ENCODE measurements around the gene HLTF.
"Not testable (repeated sequence)": the region's sequence is repeated elsewhere in the genome, so short reads cannot be mapped to it uniquely, and the experiment has no call there.

The HLTF gene

DNA sequence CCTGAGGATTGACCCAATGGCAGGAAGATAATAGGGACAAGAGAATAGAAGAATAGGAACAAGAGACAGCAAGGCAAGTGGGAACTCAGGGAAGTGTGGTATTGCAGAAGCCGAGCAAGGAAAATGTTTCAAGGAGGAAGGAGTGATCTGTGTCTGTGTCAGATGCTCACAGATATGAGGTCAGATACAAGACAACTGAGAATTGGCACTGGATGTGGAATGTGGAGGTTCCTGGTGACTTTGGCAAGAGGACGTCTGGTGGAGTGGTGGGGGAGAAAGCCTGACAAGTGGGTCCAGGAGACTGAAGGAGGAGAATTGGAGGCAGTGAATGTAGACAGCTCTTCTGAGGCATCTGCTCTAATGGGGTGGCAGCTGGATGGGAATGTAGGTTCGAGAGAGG, 70.9 kb downstream of the HLTF start:
- no peak for ATAC-seq

DNA sequence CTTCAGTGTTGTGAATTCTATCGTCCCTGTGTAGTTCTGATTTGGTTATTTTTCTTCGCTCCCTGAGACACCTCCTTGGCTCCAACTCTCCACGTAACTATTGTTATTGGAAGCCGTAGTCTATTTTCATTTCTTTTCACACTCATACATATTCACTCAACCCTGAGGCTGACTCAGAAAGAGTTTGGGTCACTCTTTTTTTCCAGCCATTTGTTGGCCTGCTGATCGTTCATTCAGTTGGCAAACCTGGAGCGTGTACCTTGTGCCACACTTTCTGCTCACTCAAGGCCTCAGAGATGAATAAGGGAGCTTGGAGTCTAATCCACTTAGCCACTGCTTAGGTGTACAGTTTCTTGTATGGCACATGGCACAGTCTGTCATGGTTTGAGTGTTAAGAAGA, 72.6 kb downstream of the HLTF start:
- no peak for ATAC-seq

DNA sequence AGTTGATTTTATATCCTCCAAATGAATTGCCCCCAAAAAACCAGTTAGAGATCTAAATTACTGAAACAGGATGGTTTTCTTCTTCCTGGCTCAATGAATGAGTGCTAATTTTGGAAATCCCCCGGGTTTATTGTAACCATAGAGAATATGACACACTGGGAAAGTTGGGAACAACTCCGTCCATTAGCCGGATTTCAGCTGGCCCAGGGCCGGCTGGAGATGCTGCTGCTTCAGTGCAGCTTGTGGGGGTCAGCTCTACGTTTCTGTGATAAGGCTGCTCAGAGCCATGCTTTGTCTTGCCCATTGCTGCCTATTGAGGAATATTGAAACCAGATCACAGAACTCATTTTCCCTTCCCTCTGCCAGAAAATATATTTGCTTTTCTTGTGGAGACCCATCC, 74.7 kb downstream of the HLTF start:
- ATAC-seq: no peak

DNA sequence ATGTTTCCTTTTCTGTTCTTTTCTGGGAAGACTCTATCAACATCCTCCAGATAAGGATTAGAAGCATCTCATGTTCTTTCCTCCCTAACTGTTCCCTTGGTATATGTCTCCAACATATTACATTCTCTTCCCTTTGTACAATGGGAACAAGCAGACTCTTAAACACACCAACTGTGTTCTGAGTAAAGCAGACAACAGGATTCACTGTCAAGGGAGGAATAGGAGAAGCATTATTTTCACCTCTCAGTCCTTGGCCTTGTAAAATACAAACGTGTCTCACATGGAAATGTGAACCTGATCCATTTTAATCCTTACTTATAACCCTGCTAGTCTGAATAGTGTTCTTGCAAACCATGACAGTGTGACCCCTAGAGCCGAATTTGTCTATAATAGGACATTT, 75.4 kb downstream of the HLTF start:
- no peak for ATAC-seq

DNA sequence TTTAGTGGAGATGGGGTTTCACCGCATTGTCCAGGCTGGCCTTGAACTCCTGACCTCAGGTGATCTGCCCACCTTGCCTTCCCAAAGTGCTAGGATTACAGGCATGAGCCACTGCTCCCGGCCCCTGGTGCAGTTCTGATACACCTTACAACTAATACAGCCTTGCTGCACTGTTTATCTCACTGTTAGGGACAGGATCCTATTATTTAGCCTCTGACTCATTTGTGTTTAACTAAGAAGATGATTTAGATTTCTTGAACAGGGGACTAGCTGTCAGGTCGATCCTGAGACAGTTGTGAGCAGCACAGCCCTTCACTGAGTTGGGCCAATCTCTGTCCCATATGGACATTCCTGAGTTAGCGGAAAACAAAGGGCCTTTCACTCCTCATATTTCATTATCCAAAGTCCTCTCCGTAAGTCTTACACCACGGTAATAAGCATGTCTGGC, 75.8 kb downstream of the HLTF start:
- no peak for ATAC-seq

DNA sequence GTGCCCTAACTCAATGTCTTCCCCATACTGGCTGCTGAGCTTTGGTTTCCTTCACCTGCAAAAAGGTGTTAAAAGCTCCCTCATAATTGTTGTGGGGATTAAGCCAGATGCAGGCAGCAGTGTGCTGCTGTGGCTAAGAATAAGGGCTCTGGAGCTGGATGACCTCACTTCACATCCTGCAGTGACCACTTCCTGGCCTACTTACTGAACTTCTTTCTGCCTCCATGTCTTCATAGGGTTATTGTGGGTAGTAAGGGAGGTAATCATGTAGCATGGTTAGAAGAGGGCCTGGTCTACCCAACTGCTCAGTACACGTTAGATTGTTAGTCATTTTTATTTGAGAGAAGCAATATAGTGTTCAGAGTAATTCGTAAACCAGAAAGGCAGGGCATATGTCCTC, 76.6 kb downstream of the HLTF start:
- ATAC-seq: peak; percentile 61 to 85

DNA sequence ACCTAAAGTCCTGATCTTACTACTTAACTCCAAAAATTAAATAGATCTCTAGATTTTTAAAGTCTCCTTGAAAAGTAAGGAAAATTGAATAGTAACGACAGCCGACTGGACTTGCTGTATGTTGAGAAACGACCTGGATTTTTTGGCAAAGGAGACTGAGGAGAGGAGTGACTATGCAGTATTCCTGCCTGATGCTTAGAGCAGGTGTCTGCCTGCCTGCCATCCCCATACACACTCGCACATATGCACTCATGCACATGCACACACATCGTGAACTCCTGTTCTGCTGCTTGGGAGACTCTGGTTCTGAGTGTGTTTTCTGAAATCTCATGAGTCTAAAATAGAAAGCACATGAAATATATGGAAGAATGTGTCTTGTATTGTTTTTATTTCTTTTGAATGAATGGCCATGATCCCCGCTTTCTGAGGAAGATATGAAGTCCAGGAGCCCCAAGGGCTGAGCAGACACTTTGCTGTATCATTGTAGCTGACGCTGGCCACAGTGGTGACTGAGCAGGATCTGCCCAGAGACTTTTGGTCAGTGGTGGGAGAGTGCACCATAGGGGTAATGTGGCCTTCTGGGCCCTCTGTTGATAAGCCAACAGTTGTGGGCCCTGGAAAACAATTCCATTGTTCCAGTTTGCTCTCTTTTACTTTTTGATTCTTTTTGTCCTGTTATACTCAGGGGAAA, 78.6 kb downstream of the HLTF start:
- ATAC-seq: no peak

DNA sequence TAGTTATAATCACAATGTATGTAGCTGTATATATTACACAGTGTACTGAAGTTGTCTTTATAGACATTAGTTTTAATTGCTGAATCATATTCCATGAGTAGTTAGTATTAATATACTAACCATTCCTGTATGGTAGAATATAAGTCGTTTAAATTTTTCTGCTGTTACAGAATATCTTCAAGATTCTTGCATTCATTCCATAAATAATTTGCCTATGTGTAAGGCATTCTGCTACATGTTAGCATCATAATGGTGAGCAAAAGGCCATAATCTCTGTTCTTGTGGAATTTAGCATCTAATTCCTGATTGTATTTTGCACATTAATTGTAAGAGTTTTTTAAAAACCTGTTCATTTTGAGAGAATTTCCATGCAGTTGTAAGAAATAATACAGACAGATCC, 80.9 kb downstream of the HLTF start:
- ATAC-seq: no peak

DNA sequence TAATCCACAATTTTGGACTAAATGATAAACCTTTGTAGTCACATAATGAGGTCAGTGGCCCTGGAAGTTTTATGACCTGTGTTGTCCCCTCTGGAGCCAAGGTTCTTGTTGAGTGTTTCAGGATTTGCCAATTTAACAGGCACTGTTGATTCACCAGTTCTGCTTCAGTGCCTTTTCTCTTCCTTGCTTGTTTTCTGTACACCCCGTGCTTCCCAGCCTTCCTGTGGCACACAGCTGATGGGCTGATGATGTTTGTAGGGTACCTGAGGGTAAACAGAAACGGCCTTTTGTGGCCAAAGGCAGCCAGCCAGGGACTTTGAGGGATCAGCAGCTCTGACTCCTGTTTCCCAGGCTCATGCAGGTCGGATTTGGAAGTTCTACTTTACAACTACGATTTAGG, 81.7 kb downstream of the HLTF start:
- ATAC-seq: no peak

DNA sequence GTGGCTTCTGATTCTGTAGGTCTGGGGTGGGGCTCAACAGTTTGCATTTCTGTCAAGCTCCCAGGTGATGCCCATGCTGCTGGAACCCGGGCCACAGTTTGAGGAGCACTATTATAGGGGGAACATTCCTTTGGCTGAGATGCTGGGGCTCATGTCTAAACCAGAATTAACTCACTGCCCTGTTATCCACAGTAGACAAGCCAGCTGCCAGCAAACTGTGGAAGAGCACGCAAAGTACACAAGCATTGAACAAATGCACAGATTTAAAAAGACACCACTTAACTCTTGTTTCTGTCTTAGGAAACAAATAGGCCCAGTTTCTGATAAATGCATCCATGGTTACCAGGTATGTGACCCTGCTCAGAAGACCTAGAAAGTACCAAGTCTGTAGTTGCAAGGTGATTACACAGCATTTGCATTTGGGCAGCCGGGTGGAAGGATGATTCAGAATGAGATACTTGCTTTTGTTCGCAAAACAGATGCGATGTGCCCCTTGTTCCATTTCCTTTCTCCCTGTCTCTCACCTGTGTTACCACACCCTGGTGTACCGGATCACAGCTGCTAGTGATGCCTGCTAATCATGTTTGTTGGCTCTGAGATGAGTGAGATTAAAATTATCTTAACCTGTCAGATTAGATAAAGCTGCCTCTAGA, 82.6 kb downstream of the HLTF start:
- ATAC-seq: peak; percentile 38 to 69

DNA sequence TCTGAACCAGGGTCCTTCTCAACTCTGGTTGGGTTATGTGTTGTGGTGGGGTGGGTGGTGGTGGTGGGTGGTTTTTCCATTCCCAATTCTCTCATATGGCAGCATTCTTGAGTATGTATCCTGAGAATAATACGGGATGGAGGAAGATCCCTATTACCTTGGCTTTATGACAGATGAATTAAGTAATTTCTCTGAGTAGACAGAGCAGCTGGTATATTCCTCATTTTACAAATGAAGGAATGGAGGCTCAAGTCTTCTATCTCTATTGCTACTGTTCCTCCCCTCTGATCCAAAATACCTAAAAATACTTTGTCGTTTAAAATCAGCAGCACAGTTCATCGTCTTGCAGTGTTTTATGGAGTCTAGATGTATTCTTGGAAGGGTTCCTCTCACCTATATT, 84.6 kb downstream of the HLTF start:
- ATAC-seq: no peak

DNA sequence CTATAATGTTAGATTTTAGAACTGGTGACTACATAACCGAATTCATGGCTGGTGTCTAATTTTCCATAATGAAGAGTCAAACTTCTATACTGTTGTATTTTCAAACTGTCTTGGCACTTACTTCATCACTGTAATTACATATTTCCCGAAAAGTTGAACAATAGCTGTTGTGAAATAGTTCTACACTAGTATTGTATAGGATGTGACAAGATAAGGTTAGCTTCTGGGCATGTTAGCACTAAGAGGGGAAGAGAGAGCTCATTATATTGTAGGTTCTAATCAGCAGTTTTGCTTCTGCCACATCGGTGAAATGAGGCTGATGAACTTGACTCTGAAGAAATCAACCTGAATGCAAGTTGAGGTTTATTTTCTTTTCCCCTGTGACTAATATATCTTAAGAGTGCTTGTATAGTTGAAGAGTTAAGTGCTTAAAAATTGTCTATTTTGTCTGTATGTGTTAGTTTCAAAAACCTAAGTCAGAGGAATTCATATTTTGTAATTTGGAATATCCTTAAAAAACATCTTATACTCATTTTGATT, 86.1 kb downstream of the HLTF start:
- no peak for ATAC-seq

DNA sequence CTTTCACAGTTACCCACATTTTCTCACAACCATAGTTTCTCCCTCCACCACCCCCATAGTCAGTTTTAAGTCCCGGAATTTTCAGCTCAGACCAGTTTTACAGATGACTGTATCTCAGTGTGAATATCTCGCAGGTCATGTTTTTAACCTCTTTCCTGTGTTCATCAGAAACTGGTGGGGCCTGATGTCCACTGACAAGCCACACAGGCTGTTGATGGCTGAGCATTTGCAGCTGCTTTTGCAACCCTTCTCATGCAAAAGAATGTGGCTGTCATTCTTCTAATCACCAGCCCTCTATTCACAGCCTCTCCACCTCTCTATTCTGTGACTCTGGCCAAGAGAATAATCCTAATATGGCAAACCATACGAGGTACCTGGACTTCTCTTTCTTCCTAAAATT, 86.5 kb downstream of the HLTF start:
- ATAC-seq: no peak

DNA sequence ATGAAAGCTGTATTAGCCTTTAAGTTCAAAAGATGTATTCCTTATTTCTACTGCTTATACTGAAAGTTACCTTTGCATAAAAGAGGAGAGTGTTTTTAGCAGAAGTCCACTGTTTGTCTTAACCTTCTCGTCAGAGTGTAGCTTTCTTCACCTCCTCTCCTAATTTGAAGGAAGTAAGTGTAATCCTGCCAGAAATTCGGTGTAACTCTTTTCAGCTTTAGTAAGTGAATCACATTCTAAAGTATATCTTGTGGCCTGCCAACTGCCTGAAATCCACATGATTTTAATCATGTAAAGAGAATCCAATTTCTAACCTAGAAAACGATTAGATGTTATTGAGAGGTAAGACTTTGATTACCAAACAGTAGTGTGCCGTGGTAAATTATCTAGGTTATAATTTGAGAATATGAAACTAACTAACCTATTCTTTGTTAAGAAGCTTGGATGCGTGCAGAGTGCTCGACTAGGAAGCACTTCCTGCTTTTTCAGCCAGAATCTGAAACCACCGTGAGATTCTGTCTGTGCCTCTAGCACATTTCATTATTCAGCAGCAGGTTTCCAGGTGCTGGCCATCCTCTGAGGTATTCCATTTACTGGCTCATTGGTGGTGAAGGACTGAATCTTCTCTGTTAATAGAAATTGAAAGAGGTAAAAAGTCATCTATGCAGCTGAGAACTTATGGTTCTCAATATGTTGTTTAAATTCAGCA, 87.5 kb downstream of the HLTF start:
- peak in 1 of 2 donors; percentile 40 for ATAC-seq

DNA sequence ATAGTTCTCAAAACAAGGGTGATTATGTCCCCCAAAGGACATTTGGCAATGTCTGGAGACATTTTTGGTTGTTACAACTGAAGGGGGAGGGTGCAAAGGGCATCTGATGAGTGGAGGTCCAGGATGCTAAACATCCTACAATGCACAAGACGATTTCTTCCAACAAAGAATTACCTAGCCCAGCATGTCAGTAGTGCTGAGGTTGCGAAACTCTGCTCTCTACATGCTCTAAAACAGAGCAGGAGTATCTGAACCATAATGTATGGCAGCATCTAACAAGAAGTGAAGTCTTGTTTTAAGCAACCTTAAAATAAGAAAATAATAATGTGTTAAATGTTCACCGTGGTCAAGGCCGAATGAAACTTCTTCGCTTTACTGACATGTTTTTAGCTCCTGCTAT, 88.0 kb downstream of the HLTF start:
- no peak for ATAC-seq

DNA sequence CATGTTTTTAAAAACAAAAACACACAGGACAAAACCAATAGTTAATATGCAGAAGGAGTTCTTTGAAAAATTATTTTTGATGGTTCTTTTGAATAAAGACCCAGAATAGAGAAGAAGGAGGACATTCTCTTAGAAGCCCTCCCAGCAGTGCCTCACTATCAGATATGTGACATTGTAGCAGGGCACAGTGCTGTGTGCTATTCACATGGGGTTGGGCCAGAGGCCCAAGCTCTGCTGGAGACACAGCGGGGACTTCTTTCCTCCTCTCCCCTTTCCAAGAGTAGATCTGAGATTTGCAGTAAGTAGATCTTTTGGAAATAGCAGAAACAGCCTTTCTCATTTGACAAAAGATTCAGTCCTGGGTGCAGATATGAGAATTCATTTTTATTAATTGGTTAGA, 88.7 kb downstream of the HLTF start:
- ATAC-seq: no peak

DNA sequence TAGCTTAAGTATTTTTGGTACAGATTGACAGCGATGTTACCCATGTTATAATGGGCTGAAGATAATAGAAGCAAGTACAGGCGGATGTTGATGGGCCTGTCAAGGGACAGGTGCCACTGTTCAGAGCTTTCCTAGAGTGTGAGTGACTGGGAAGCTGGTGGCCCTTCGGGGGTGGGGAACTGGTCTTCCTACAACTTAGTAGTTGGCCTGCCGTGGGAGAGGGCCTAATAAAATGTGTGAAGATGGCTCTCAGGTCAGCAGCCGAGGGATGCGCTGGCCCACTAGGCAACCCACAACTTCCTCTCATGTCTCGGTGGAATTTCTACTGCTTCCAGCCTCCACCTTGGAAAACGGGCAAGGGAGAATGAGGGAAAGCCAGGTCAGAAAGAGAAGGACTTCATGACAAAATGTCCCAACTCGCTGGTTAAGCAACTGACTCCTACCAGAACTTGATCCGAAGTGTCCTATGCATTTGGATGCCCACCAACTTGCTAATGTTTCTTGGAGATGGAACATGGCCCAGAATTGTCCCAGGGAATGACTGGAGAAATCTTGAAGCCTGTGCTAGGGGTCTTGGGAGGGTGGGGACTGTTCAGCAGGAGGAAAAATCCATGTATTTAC, 93.6 kb downstream of the HLTF start:
- ATAC-seq: no peak

DNA sequence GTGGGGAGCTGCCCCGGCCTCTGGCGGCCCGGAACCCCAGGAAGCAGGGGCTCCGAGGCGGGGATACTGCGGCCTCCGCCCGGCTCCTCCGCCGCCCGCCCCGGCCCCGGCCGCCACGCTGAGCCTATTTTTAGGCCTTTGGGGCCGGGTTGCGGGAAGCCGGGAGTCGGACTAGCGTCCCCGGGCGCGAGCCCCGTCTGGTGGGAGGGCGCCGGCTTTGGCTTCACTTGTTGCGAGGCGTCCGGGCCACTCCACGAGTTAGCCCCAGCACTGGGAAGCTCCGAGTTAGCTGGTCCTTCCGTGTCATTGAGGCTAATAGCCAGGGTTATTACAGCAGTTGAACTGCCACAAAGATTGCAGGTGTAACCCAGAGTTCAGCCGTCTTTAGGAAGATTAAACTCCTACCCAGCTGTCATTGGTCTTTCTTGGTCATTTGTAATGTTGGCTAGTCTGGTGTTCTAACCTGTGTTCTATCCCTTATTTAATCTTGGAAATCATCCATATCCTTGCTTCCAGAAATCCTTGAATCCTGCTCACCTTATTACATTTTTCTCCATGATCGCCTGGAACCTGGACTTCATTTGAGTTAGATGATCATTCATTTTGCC, 94.2 kb downstream of the HLTF start:
- peak in 1 of 2 donors; percentile 12 for ATAC-seq

DNA sequence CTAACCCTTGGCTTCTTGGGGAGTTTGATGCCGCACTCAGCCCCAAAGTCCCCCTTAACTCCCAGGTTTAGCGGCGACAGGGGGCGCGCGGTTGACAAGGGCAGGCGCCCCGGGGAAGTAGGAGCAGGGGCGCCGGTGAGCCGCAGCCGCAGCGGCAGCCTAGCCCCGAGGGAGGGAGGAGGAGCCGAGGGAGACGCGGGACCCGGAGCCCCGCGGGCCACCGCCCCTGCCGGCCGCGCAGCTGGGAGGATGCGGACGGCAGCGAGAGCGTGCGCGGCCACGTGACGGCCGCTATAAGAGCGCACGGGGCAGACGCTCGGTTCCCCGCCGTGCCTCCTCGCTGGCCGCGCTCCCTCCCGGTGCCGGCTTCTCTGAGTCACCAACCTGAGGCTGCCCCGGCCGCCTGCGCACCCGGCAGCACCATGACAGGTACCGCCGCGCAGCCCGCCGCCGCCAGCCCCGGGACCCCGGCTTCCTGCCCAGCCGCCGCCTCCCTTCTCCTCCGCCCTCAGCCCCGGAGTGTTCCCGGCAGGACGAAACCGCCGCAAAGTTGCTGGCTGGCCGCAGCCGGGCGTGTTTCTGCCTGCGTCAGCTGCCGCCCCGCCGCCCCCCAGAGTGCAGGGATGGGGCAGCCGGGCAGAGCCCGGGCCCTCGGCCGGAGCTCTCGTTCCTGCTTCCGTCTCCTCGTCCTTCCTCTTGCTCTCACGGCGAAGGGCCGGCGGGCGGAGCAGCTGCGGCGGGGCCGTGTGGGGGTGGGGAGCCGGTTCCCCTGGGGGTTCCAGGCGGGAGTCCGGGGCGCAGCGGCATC, 94.9 kb downstream of the HLTF start, which contains the start of gene GYG1:
GYG1 (plus strand) TSS at position 322 of the 808 bp plus-strand sequence; CDS start at position 423, 101 bp downstream.
- peak; percentile 94 to 95 for ATAC-seq

DNA sequence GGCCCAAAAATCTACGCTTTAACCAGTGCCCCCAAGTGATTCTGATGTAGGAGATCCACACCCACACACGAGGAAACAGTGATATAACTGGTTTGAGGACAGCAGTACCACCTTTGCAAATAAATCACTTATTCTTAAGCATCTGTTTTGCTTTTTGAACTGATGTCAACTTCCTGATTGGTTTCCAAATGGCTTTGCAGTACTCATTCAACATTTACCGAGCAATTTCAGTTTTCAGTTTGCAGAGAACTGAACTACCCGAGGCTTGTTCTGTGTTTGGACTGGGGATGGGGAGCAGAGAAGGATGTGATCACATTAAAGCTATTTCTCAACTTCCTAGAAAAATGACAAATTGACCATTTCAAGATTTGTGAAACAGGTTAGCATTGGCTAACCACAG, 96.1 kb downstream of the HLTF start:
- no peak for ATAC-seq

DNA sequence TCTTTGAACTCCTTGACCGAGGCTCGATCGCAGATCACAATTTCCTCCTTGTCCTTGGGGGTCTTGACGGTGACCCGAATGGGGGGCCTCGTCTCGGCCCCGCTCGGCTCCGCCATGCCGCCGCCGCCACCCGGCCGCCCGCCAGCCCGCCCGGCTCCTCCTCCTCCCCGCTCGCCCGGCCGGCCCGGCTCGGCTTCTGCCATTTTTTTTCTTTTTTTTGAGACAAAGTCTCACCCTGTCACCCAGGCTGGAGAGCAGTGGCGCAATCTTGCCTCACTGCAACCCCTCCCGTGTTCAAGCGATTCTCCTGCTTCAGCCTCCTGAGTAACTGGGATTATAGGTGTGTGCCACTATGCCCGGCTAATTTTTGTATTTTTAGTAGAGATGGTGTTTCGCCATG, 98.8 kb downstream of the HLTF start:
- ATAC-seq: not testable (repeated sequence)

DNA sequence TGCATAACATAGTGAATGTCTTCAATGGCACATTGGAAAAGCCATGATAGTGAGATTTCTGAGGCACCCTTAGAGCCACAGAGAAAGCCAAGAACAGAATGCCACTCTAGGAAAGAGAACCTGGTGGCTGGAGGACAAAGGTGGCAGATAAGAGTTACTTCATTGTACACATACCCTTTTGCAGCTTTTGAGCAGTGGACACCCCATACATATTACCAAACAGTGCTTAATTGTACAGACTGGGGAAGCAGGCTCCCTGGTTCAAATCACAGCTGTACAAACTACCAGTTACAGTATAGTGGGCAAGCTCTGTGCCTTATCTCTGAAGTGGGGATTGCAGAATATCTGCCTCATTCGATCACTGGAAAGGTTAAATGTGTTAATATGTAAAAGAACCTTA, 105.1 kb downstream of the HLTF start:
- ATAC-seq: no peak
